ENCODE measurements around the gene SLC25A26. TPM values are rescaled to one million over a fixed set of nuclear protein-coding genes. Genes with fewer than 3 reads are reported as not detected.

Gene SLC25A26
- total RNA-seq, 2 donors from 2014 or later = 20.7 to 22.8 TPM

DNA sequence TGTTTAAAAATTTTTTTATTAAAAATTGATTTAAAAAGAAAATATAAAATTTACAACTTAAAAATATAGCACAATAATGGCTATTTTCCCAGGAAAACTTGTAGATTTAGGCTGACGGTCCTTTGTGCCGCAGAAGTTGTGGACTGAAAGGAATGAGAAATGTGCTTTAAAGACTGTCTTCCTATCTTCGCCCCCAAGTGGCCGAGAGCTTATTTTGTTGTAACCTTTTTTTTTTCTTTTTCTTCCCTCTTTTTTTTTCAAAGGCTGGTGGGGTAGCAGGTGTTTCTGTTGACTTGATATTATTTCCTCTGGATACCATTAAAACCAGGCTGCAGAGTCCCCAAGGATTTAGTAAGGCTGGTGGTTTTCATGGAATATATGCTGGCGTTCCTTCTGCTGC lies 15.5 kb downstream of the SLC25A26 start:
- DNase-seq = peak; percentile 58

DNA sequence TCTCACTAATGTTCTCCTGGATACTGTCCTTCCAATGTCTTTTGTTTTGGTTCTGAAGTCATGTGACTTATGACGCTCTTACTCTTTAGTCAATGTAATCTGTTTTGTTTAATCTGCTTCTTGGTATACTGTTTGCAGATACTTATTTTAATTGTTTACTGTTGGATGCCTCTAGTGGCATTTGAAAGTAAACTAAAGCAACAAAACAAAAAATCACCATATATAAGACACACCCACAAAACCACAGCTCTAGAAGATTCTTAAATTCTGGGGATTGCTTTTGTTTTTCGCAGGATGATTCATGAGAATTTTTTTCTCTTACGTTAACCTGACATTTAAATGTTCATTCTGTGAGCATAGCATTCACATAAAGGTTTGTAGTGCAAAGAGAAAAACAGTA lies 16.8 kb downstream of the SLC25A26 start:
- WGBS, 2 experiments (ENCODE audit: insufficient coverage in 1 of 2, insufficient read length in 1 of 2) = 93 to 96% methylated on average over 3 of the region's 3 CpGs
- peaks cover 8% of the 10 kb centered on the region for H3K9me3 Mint-ChIP-seq
- no peak overlapping the region for H3K27ac Mint-ChIP-seq
- peaks cover 9% of the 10 kb centered on the region for H3K4me1 Mint-ChIP-seq
- H3K9me3 ChIP-seq (ENCODE audit: control insufficient read depth, low read length) = peaks cover 16% of the 10 kb centered on the region
- no peak overlapping the region for H3K4me3 Mint-ChIP-seq
- DNase-seq = no peak
- H3K9ac ChIP-seq (ENCODE audit: extremely low read depth, low read length, poor library complexity, severe bottlenecking) = no peak overlapping the region
- no peak overlapping the region for H3K27ac ChIP-seq (ENCODE audit: low read depth, low read length)
- TF ChIP-seq, protein P1, sequence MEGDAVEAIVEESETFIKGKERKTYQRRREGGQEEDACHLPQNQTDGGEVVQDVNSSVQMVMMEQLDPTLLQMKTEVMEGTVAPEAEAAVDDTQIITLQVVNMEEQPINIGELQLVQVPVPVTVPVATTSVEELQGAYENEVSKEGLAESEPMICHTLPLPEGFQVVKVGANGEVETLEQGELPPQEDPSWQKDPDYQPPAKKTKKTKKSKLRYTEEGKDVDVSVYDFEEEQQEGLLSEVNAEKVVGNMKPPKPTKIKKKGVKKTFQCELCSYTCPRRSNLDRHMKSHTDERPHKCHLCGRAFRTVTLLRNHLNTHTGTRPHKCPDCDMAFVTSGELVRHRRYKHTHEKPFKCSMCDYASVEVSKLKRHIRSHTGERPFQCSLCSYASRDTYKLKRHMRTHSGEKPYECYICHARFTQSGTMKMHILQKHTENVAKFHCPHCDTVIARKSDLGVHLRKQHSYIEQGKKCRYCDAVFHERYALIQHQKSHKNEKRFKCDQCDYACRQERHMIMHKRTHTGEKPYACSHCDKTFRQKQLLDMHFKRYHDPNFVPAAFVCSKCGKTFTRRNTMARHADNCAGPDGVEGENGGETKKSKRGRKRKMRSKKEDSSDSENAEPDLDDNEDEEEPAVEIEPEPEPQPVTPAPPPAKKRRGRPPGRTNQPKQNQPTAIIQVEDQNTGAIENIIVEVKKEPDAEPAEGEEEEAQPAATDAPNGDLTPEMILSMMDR (conservative IDR thresholded peaks at IDR 0.05) = no peak
- H3K36me3 ChIP-seq (ENCODE audit: control insufficient read depth, insufficient read depth, low read length) = peaks cover 12% of the 10 kb centered on the region
- H3K27me3 ChIP-seq (ENCODE audit: control insufficient read depth, insufficient read depth, low read length, poor library complexity, severe bottlenecking) = no peaks in the 10 kb centered on the region
- H3K27me3 Mint-ChIP-seq (ENCODE audit: insufficient read depth) = no peaks in the 10 kb centered on the region
- H3K4me1 ChIP-seq (ENCODE audit: control insufficient read depth, insufficient read depth, low read length) = no peaks in the 10 kb centered on the region
- no peak overlapping the region for H3K4me3 ChIP-seq (ENCODE audit: low read length)
- H3K36me3 Mint-ChIP-seq (ENCODE audit: low read depth) = peaks cover 20% of the 10 kb centered on the region

More for the DNA sequence above, 15.5 kb downstream of the SLC25A26 start:
- Histone ChIP-seq H3K27me3 (ENCODE audit: control insufficient read depth, insufficient read depth, low read length, poor library complexity, severe bottlenecking) (no peaks in the 10 kb centered on the region), H3K9ac (ENCODE audit: extremely low read depth, low read length, poor library complexity, severe bottlenecking) (no peak overlapping the region), H3K27ac (ENCODE audit: low read depth, low read length) (no peak overlapping the region), H3K4me1 (ENCODE audit: control insufficient read depth, insufficient read depth, low read length) (no peaks in the 10 kb centered on the region), H3K9me3 (ENCODE audit: control insufficient read depth, low read length) (peaks cover 16% of the 10 kb centered on the region), H3K4me3 (ENCODE audit: low read length) (no peak overlapping the region), H3K36me3 (ENCODE audit: control insufficient read depth, insufficient read depth, low read length) (peaks cover 12% of the 10 kb centered on the region)
- no peak overlapping the region for H3K4me3 Mint-ChIP-seq
- H3K9me3 Mint-ChIP-seq = peaks cover 8% of the 10 kb centered on the region
- no peak overlapping the region for H3K27ac Mint-ChIP-seq
- H3K4me1 Mint-ChIP-seq = peaks cover 3% of the 10 kb centered on the region
- H3K27me3 Mint-ChIP-seq (ENCODE audit: insufficient read depth) = no peaks in the 10 kb centered on the region
- TF ChIP-seq, protein P1 (conservative IDR thresholded peaks at IDR 0.05) = peak; percentile 77
- 60 to 100% methylated on average over 1 to 5 of the region's 5 CpGs for WGBS, 2 experiments (ENCODE audit: insufficient coverage in 1 of 2, insufficient read length in 1 of 2)
- peaks cover 20% of the 10 kb centered on the region for H3K36me3 Mint-ChIP-seq (ENCODE audit: low read depth)

DNA sequence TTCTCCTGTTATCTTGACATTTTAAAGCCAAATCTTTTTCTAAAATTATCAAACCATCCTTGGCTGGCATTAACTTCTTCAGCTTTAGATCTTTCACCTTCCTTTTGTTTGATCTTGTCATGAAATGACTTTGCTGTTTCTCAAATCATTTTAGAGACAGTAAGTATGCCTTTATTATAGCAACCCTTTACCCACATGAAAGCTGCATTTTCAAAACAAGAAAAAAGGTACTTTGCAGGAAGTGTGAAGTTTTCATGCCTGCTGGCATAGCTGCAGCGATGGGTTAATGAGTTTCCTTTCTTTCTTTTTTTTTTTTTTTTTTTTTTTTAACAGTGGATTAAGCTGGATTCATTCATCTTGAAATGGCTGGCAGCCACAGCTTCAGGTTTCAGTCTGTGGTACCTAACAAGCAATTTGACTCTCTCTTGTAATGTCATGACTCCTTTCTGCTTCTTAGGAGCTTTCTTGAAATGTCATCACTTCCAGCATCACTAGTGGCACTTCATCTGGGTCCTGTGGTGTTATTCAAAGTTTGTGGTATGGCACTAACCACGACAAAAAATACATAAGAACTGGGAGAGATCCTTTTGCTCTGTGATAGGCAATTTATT lies 18.8 kb downstream of the SLC25A26 start:
- 100% methylated on average over 1 to 2 of the region's 2 CpGs for WGBS, 2 experiments (ENCODE audit: insufficient coverage in 1 of 2, insufficient read length in 1 of 2)
- no peak overlapping the region for H3K4me3 ChIP-seq (ENCODE audit: low read length)
- H3K27ac Mint-ChIP-seq = no peak overlapping the region

More for the DNA sequence above, 18.8 kb downstream of the SLC25A26 start:
- TF ChIP-seq, protein P1 (conservative IDR thresholded peaks at IDR 0.05) = no peak
- H3K36me3 Mint-ChIP-seq (ENCODE audit: low read depth) = peaks cover 35% of the 10 kb centered on the region
- Histone ChIP-seq H3K4me1 (ENCODE audit: control insufficient read depth, insufficient read depth, low read length) (no peaks in the 10 kb centered on the region), H3K27me3 (ENCODE audit: control insufficient read depth, insufficient read depth, low read length, poor library complexity, severe bottlenecking) (no peaks in the 10 kb centered on the region), H3K9me3 (ENCODE audit: control insufficient read depth, low read length) (peaks cover 16% of the 10 kb centered on the region), H3K27ac (ENCODE audit: low read depth, low read length) (no peak overlapping the region), H3K9ac (ENCODE audit: extremely low read depth, low read length, poor library complexity, severe bottlenecking) (no peak overlapping the region), H3K36me3 (ENCODE audit: control insufficient read depth, insufficient read depth, low read length) (peaks cover 27% of the 10 kb centered on the region)
- peaks cover 9% of the 10 kb centered on the region for H3K4me1 Mint-ChIP-seq
- no peak for DNase-seq
- no peaks in the 10 kb centered on the region for H3K27me3 Mint-ChIP-seq (ENCODE audit: insufficient read depth)
- peaks cover 8% of the 10 kb centered on the region for H3K9me3 Mint-ChIP-seq
- H3K4me3 Mint-ChIP-seq = no peak overlapping the region

Measured in endodermal cell (in vitro differentiated cells).